Measurements from ENCODE around the gene ERMN.

DNA sequence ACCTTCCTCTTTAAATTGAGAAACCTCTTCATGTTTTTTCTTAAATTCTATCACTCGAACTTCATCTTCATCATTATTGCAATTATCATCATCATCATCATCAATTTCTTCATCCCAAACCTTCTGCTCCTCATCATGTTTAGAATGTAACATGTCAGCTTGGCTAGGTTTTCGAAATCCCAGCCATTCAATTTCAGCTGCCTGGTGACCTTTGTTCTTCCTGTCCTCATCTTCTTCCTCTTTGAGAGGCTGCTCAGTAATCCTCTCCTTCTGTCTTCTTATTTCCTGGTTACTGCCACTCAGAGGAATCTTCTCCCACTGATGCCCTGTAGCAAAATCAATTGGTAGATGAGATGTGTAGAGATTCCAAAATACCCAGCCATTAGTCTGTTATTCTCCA, 4.2 kb downstream of the ERMN start:
- TF ChIP-seq CTCF (IDR thresholded peaks at IDR 0.05) (no peak), TCF7 (CRISPR knock-in tag; IDR thresholded peaks at IDR 0.05; ENCODE audit: low read depth) (no peak), SOX15 (CRISPR knock-in tag; IDR thresholded peaks at IDR 0.05) (no peak), MAX (CRISPR knock-in tag; IDR thresholded peaks at IDR 0.05) (no peak), USF1 (CRISPR knock-in tag; IDR thresholded peaks at IDR 0.05) (no peak), CBFB (CRISPR knock-in tag; IDR thresholded peaks at IDR 0.05; ENCODE audit: low read depth) (no peak)
- TF ChIP-seq, protein P1, sequence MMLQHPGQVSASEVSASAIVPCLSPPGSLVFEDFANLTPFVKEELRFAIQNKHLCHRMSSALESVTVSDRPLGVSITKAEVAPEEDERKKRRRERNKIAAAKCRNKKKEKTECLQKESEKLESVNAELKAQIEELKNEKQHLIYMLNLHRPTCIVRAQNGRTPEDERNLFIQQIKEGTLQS (CRISPR knock-in tag; conservative IDR thresholded peaks at IDR 0.05) = no peak

Measured in WTC11 (cell line).